ENCODE measurements around the gene GABRA1. TPM values are rescaled to one million over a fixed set of nuclear protein-coding genes. Genes with fewer than 3 reads are reported as not detected.

Gene GABRA1
- total RNA-seq, 1 donor from 2014 or later: not detected

DNA sequence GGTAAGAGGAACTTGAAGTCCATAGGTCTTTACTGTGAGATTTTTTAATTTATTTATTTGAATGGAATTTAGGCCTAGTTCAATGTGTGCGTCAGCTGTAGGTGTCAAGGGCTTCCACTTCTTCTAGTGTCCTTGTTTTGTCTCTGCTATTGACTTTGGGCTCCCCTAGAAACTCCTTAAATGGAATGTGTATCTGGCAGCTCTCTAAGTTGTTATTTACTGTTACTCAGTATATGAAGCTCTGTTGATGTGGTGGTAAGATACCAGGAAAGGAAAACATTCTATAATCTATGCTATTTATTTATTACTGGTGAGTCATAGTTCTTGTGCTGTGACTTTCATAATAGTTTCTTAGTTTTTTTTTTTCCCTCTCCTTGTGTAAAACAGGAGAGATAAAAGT lies 97.1 kb downstream of the GABRA1 start:
- H3K4me3 Mint-ChIP-seq: no peak overlapping the region
- Histone ChIP-seq H2AFZ (replicated peaks) (no peak overlapping the region), H3K4me2 (no peak overlapping the region), H4K20me1 (ENCODE audit: low read depth) (no peaks in the 10 kb centered on the region), H3K4me1 (no peaks in the 10 kb centered on the region), H3K9ac (no peak overlapping the region), H3K27ac (no peak overlapping the region), H3F3A (ENCODE audit: low read depth) (no peaks in the 10 kb centered on the region), H3K4me3 (no peak overlapping the region), H3K79me2 (ENCODE audit: low read depth) (no peaks in the 10 kb centered on the region), H3K9me3 (ENCODE audit: low read depth) (no peaks in the 10 kb centered on the region), H3K27me3 (no peaks in the 10 kb centered on the region), H3K36me3 (no peaks in the 10 kb centered on the region)
- no peaks in the 10 kb centered on the region for H3K9me3 Mint-ChIP-seq
- peaks cover 4% of the 10 kb centered on the region for H3K4me1 Mint-ChIP-seq
- no peaks in the 10 kb centered on the region for H3K27me3 Mint-ChIP-seq (ENCODE audit: insufficient read depth, low read depth)
- DNase-seq (ENCODE audit: low spot score): no peak
- TF ChIP-seq EZH2phosphoT487 (IDR thresholded peaks at IDR 0.05) (no peak), EZH2 (IDR thresholded peaks at IDR 0.05) (no peak), CTCF (IDR thresholded peaks at IDR 0.05) (no peak)
- no peaks in the 10 kb centered on the region for H3K36me3 Mint-ChIP-seq
- H3K27ac Mint-ChIP-seq: no peak overlapping the region

DNA sequence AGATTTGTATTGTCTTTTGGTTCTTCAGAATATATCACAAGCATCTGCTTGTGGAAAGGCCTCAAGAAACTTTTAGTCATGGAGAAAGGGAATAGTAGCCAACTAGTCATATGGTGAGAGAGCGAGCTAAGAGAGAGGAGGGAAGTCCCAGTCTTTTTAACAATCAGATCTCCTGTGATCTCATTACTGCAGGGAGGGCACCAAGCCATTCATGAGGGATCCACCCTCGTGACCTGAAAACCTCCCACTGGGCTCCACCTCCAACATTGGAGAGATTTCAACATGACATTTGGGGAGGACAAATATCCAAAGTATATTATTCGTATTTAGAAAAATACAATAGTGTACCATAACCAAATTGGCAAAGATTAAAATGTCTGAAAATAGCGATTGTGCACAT lies 99.0 kb downstream of the GABRA1 start:
- Mint-ChIP-seq H3K36me3 (no peaks in the 10 kb centered on the region), H3K4me3 (no peak overlapping the region)

More for the DNA sequence above, 99.0 kb downstream of the GABRA1 start:
- H3K27ac ChIP-seq: no peak overlapping the region
- no peaks in the 10 kb centered on the region for H3F3A ChIP-seq (ENCODE audit: low read depth)
- no peaks in the 10 kb centered on the region for H4K20me1 ChIP-seq (ENCODE audit: low read depth)
- H3K36me3 ChIP-seq: no peaks in the 10 kb centered on the region
- Mint-ChIP-seq H3K9me3 (no peaks in the 10 kb centered on the region), H3K27me3 (ENCODE audit: insufficient read depth, low read depth) (no peaks in the 10 kb centered on the region), H3K4me1 (peaks cover 4% of the 10 kb centered on the region), H3K27ac (no peak overlapping the region)
- TF ChIP-seq EZH2phosphoT487 (IDR thresholded peaks at IDR 0.05) (no peak), CTCF (IDR thresholded peaks at IDR 0.05) (no peak), EZH2 (IDR thresholded peaks at IDR 0.05) (no peak)
- DNase-seq (ENCODE audit: low spot score): no peak
- no peak overlapping the region for H3K4me2 ChIP-seq
- no peaks in the 10 kb centered on the region for H3K79me2 ChIP-seq (ENCODE audit: low read depth)
- no peak overlapping the region for H3K9ac ChIP-seq
- H3K27me3 ChIP-seq: no peaks in the 10 kb centered on the region
- H2AFZ ChIP-seq (replicated peaks): no peak overlapping the region
- no peak overlapping the region for H3K4me3 ChIP-seq
- no peaks in the 10 kb centered on the region for H3K9me3 ChIP-seq (ENCODE audit: low read depth)
- no peaks in the 10 kb centered on the region for H3K4me1 ChIP-seq

Other genes starting within 250 kb of the GABRA1 start
- gene GABRA6, start 162.4 kb upstream of the GABRA1 start, total RNA-seq (ENCODE audit: low replicate concordance): not detected in 2 replicates
- gene GABRG2, start 219.7 kb downstream of the GABRA1 start, total RNA-seq (ENCODE audit: low replicate concordance): 0.19 and 0.64 TPM in 2 replicates

Measured in neural progenitor cell (in vitro differentiated cells).